ENCODE data around the gene EOLA2. TPM values are rescaled to one million over a fixed set of nuclear protein-coding genes. Genes with fewer than 3 reads are reported as not detected.
"Not testable (repeated sequence)": the region's sequence is repeated elsewhere in the genome, so short reads cannot be mapped to it uniquely, and the experiment has no call there.

The EOLA2 gene
- total RNA-seq, 2 donors from 2014 or later, result 30.2 to 32.0 TPM

GRCh38 chrX:149931355-149931754 lies 6.9 kb downstream of the EOLA2 start:
- H3K27me3 ChIP-seq (replicated peaks; ENCODE audit: insufficient read depth); intact Hi-C loops (cut with DNase I); H3K4me3 ChIP-seq; H3K27ac ChIP-seq; DNase-seq (ENCODE audit: low spot score); H3K36me3 ChIP-seq; H3K9me3 ChIP-seq; H3K4me1 ChIP-seq (replicated peaks): not testable (repeated sequence)
- WGBS, result 54% methylated on average over 1 of the region's 4 CpGs

DNA sequence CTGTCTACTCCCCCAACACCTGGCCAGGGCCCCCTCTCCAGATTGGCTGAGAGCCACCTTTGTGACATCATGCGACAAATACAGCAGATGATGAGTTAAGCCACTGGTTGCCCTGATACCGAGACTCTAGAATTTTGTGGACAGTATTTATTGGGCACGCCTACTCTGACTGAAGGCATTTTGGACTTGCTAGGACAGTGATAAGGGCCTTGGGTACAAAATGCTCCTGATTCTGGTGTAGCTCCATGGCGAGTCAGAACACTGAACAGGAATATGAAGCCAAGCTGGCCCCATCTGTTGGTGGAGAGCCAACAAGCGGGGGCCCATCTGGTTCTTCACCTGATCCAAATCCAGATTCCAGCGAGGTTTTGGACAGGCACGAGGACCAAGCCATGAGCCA lies 8.9 kb downstream of the EOLA2 start, which contains the start of gene HSFX4:
Gene HSFX4 (plus strand): TSS at position 174 of the 400 bp plus-strand sequence. CDS start 72 bp downstream, at position 246.
- H3K4me1 ChIP-seq (replicated peaks); H3K27me3 ChIP-seq (replicated peaks; ENCODE audit: insufficient read depth); H3K9me3 ChIP-seq; intact Hi-C loops (cut with DNase I); DNase-seq (ENCODE audit: low spot score); H3K36me3 ChIP-seq; H3K27ac ChIP-seq; H3K4me3 ChIP-seq: not testable (repeated sequence)
- WGBS, result no CpG with 5 or more reads among the region's 7 CpGs

DNA sequence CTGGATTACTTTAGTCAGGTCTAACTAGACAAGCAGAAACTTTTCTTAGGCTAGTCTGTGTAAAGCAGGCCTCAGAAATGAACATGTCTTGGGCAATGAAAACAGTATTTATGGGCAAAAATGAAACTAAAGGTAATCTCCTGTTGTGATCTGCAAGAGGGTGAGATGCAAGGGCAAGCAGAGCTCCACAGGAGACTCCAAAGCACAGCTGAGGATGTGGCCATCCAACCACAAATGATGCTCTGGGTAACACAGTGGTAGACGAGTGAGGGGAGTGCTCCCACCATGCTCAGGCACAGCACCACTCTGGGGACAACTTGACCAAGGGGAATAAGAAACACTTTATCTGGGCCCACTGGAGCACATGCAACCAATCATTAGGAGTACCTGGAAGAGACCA lies 9.7 kb downstream of the EOLA2 start:
- no CpG with 5 or more reads among the region's 1 CpG for WGBS
- H3K4me3 ChIP-seq; H3K36me3 ChIP-seq; H3K4me1 ChIP-seq (replicated peaks); H3K9me3 ChIP-seq; H3K27ac ChIP-seq; intact Hi-C loops (cut with DNase I); H3K27me3 ChIP-seq (replicated peaks; ENCODE audit: insufficient read depth); DNase-seq (ENCODE audit: low spot score): not testable (repeated sequence)

DNA sequence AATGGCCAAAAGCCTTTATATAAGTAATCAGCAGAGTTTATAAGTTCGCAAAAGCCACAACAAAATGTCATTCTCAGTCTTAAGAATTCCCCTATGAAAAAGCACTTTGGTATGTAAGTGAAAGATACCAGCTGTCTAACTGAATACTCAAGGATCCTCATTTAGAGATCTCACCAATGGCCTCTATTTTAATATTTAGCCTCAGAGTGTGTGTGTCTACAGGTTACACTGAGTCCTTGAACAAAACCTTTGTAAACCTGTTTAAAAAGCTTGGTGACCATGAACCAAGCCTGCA lies 10.4 kb downstream of the EOLA2 start:
- H3K27ac ChIP-seq; H3K27me3 ChIP-seq (replicated peaks; ENCODE audit: insufficient read depth); H3K4me3 ChIP-seq; H3K4me1 ChIP-seq (replicated peaks); intact Hi-C loops (cut with DNase I); H3K36me3 ChIP-seq; DNase-seq (ENCODE audit: low spot score); H3K9me3 ChIP-seq: not testable (repeated sequence)
- no CpG with 5 or more reads among the region's 1 CpG for WGBS

- WGBS, result no CpG with 5 or more reads among the region's 8 CpGs
- H3K4me1 ChIP-seq (replicated peaks); H3K9me3 ChIP-seq; H3K27me3 ChIP-seq (replicated peaks; ENCODE audit: insufficient read depth); H3K36me3 ChIP-seq; H3K27ac ChIP-seq; intact Hi-C loops (cut with DNase I); DNase-seq (ENCODE audit: low spot score); H3K4me3 ChIP-seq: not testable (repeated sequence)
These were observed 10.9 kb downstream of the EOLA2 start for GRCh38 chrX:149927245-149927963.

- DNase-seq (ENCODE audit: low spot score); intact Hi-C loops (cut with DNase I); H3K4me1 ChIP-seq (replicated peaks); H3K9me3 ChIP-seq; H3K36me3 ChIP-seq; H3K4me3 ChIP-seq; H3K27me3 ChIP-seq (replicated peaks; ENCODE audit: insufficient read depth); H3K27ac ChIP-seq: not testable (repeated sequence)
- no CpG with 5 or more reads among the region's 5 CpGs for WGBS
These were observed 13.9 kb downstream of the EOLA2 start for GRCh38 chrX:149924434-149924833.

GRCh38 chrX:149923836-149924235 lies 14.5 kb downstream of the EOLA2 start:
- H3K9me3 ChIP-seq; H3K27ac ChIP-seq; H3K4me3 ChIP-seq; DNase-seq (ENCODE audit: low spot score); H3K27me3 ChIP-seq (replicated peaks; ENCODE audit: insufficient read depth); H3K36me3 ChIP-seq; intact Hi-C loops (cut with DNase I); H3K4me1 ChIP-seq (replicated peaks): not testable (repeated sequence)
- WGBS, result no CpG with 5 or more reads among the region's 4 CpGs

GRCh38 chrX:149916745-149917392 lies 21.4 kb downstream of the EOLA2 start:
- intact Hi-C loops (cut with DNase I), result no loop called here
- no peak overlapping the region for H3K27ac ChIP-seq
- H3K4me3 ChIP-seq, result no peak overlapping the region
- no peaks in the 10 kb centered on the region for H3K4me1 ChIP-seq (replicated peaks)
- DNase-seq (ENCODE audit: low spot score), result no peak
- no peaks in the 10 kb centered on the region for H3K27me3 ChIP-seq (replicated peaks; ENCODE audit: insufficient read depth)
- H3K36me3 ChIP-seq, result no peaks in the 10 kb centered on the region
- WGBS, result 84% methylated on average over 3 of the region's 3 CpGs
- TF ChIP-seq CTCF (IDR thresholded peaks at IDR 0.05) (no peak), POLR2AphosphoS5 (IDR thresholded peaks at IDR 0.05) (no peak), POLR2A (IDR thresholded peaks at IDR 0.05) (no peak)
- no peaks in the 10 kb centered on the region for H3K9me3 ChIP-seq

All from prostate gland (tissue), 2 donors.